ENCODE data around the gene LEPROT.

Gene LEPROT

GRCh38 chr1:65420590-65421350 is at the start of gene LEPROT, which contains the start of gene LEPR (continued):
- no peak for TF ChIP-seq ZNF112 (tag by site-specific recombination; IDR thresholded peaks at IDR 0.05)
- TF ChIP-seq SP3 (tag by site-specific recombination; IDR thresholded peaks at IDR 0.05): no peak
- peak; percentile 25; the same call in 1 of the 2 replicates for TF ChIP-seq ZNF394 (tag by site-specific recombination; IDR thresholded peaks at IDR 0.05; ENCODE audit: borderline replicate concordance)
- TF ChIP-seq ZFP69B (tag by site-specific recombination; IDR thresholded peaks at IDR 0.05): peak; percentile 48; the same call in 1 of the 2 replicates
- peak; percentile 51; the same call in 1 of the 2 replicates for TF ChIP-seq ZNF121 (tag by site-specific recombination; IDR thresholded peaks at IDR 0.05)
- TF ChIP-seq ZNF521 (tag by site-specific recombination; IDR thresholded peaks at IDR 0.05): no peak
- no peak; the same call in 1 of the 2 replicates for TF ChIP-seq ZNF585B (tag by site-specific recombination; IDR thresholded peaks at IDR 0.05)
- 0 out of 2 replicates have a peak, but pooled peaks have one; percentile 38 for TF ChIP-seq ZNF16 (tag by site-specific recombination; IDR thresholded peaks at IDR 0.05; ENCODE audit: low read depth)
- peak; percentile 84 for TF ChIP-seq KLF17 (tag by site-specific recombination; IDR thresholded peaks at IDR 0.05)
- TF ChIP-seq ATF2 (tag by site-specific recombination; IDR thresholded peaks at IDR 0.05; ENCODE audit: low read depth): no peak
- peak; percentile 84 for TF ChIP-seq ZBTB10 (tag by site-specific recombination; IDR thresholded peaks at IDR 0.05)
- 0 out of 2 replicates have a peak, but pooled peaks have one; percentile 21 for TF ChIP-seq ZNF792 (tag by site-specific recombination; IDR thresholded peaks at IDR 0.05)
- peak; percentile 72 for TF ChIP-seq PATZ1 (tag by site-specific recombination; IDR thresholded peaks at IDR 0.05)
- peak; percentile 66; the same call in 1 of the 2 replicates for TF ChIP-seq GLI4 (tag by site-specific recombination; IDR thresholded peaks at IDR 0.05)
- TF ChIP-seq ZNF221 (tag by site-specific recombination; IDR thresholded peaks at IDR 0.05; ENCODE audit: borderline replicate concordance): no peak
- TF ChIP-seq HOXC10 (CRISPR knock-in tag; IDR thresholded peaks at IDR 0.05): no peak
- TF ChIP-seq EGR2 (tag by site-specific recombination; IDR thresholded peaks at IDR 0.05; ENCODE audit: low read depth): peak; percentile 49; the same call in 1 of the 2 replicates
- no peak for TF ChIP-seq ZNF433 (tag by site-specific recombination; IDR thresholded peaks at IDR 0.05; ENCODE audit: low read depth)
- TF ChIP-seq ZNF449 (tag by site-specific recombination; IDR thresholded peaks at IDR 0.05): no peak
- TF ChIP-seq ZNF837 (tag by site-specific recombination; IDR thresholded peaks at IDR 0.05): no peak
- TF ChIP-seq ZNF768 (tag by site-specific recombination; IDR thresholded peaks at IDR 0.05): no peak
- TF ChIP-seq PBX3 (CRISPR knock-in tag; IDR thresholded peaks at IDR 0.05): 0 out of 2 replicates have a peak, but pooled peaks have one; percentile 29
- no peak for TF ChIP-seq ZNF548 (tag by site-specific recombination; IDR thresholded peaks at IDR 0.05)
- no peak for TF ChIP-seq ZNF174 (tag by site-specific recombination; IDR thresholded peaks at IDR 0.05)
- no peak for TF ChIP-seq ZNF677 (tag by site-specific recombination; IDR thresholded peaks at IDR 0.05)
- TF ChIP-seq KLF8 (tag by site-specific recombination; IDR thresholded peaks at IDR 0.05): peak; percentile 78
- peak; percentile 32; the same call in 1 of the 2 replicates for TF ChIP-seq IKZF3 (tag by site-specific recombination; IDR thresholded peaks at IDR 0.05)
- no peak for TF ChIP-seq ZNF658 (tag by site-specific recombination; IDR thresholded peaks at IDR 0.05)
- TF ChIP-seq ZNF248 (tag by site-specific recombination; IDR thresholded peaks at IDR 0.05): no peak

Data from HEK293 (cell line).